DND-41 (cell line): ENCODE results near the gene MBP.

ENCODE experiments used
- EZH2 ChIP-seq: IDR thresholded peaks from 3 replicates; pipeline ENCODE4 v1.6.1; 2012; ENCODE audit warnings: borderline replicate concordance, low read depth, mild to moderate bottlenecking, moderate library complexity, low read length, inconsistent platforms; ENCODE audit not compliant: severe bottlenecking
- TF ChIP-seq, protein P1 (sequence below): IDR thresholded peaks from 2 replicates; pipeline ENCODE4 v1.5.1; 2012; ENCODE audit warnings: borderline replicate concordance, low read length, moderate library complexity, mild to moderate bottlenecking; ENCODE audit not compliant: poor library complexity, severe bottlenecking; ENCODE audit errors: extremely low read depth

DNA sequence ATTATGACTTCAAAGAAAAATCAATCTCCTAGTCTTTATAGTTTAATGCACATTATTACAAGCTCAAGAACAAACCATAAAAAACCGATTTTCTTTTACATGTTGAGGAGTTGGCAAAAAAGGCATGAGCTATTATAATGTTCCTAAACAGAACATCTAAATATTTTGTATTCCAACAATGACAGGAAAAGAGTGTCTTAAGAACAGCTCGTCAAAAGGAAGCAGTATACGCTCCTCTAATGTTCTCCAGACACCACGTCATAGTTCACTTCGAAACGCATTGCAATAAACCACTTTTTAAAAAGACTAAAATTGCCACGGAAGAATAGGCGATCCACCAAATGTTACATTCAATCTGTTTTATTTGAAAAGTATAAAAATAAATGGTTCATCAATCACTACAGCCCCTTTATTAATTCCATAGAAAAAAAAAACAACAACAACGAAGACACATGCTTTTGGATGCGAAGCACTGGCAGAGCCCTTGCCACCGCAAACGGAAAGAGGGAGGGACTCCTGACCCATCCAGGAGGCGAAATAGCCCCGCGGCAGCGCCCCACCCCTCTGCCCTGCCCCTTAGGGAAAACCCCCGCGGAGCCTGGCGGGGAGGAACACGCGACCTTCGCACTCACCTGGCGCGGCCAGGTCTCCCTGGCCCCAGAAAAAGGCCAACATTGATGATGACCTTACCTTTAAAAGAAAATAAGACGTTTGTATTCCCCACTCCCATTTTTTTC, 45.8 kb downstream of the MBP start:
- TF ChIP-seq, protein P1, sequence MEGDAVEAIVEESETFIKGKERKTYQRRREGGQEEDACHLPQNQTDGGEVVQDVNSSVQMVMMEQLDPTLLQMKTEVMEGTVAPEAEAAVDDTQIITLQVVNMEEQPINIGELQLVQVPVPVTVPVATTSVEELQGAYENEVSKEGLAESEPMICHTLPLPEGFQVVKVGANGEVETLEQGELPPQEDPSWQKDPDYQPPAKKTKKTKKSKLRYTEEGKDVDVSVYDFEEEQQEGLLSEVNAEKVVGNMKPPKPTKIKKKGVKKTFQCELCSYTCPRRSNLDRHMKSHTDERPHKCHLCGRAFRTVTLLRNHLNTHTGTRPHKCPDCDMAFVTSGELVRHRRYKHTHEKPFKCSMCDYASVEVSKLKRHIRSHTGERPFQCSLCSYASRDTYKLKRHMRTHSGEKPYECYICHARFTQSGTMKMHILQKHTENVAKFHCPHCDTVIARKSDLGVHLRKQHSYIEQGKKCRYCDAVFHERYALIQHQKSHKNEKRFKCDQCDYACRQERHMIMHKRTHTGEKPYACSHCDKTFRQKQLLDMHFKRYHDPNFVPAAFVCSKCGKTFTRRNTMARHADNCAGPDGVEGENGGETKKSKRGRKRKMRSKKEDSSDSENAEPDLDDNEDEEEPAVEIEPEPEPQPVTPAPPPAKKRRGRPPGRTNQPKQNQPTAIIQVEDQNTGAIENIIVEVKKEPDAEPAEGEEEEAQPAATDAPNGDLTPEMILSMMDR = no peak
- TF ChIP-seq EZH2 = no peak
